Calu3 (cell line): Measurements from ENCODE around the gene HMCN1. TPM values are rescaled to one million over a fixed set of nuclear protein-coding genes. Genes with fewer than 3 reads are reported as not detected.

ENCODE experiments used
- BruUV-seq: library from RNA; stranded (reverse); fragments of 400-500 nt; replicated peaks from 2 replicates; lab custom pipeline; 2021; lab: Mats Ljungman, UMichigan
- CTCF ChIA-PET: fragments of 300-600 bp; sonication (Branson Sonifier 250); formaldehyde crosslinking; loops from one replicate; lab custom pipeline; 2022; ENCODE audit warnings: antibody characterized with exemption; lab: Charles Lee
- DNase-seq: peaks from one replicate; pipeline ENCODE4 v3.0.0; 2022
- H3K27ac Mint-ChIP-seq: one replicate; pipeline ENCODE4 v1.8.0; 2022; ENCODE audit warnings: mixed read lengths; ENCODE audit not compliant: unreplicated experiment
- H3K27me3 Mint-ChIP-seq: one replicate; pipeline ENCODE4 v1.8.0; 2022; ENCODE audit warnings: mixed read lengths; ENCODE audit not compliant: unreplicated experiment
- H3K36me3 Mint-ChIP-seq: one replicate; pipeline ENCODE4 v1.8.0; 2022; ENCODE audit warnings: mild to moderate bottlenecking, moderate library complexity, mixed read lengths; ENCODE audit not compliant: insufficient read depth, unreplicated experiment
- H3K4me1 Mint-ChIP-seq: one replicate; pipeline ENCODE4 v1.8.0; 2022; ENCODE audit warnings: mild to moderate bottlenecking, low read depth, mixed read lengths; ENCODE audit not compliant: unreplicated experiment
- H3K4me3 Mint-ChIP-seq: one replicate; pipeline ENCODE4 v1.8.0; 2022; ENCODE audit warnings: mild to moderate bottlenecking, low read depth, moderate library complexity, mixed read lengths; ENCODE audit not compliant: unreplicated experiment
- H3K9me3 Mint-ChIP-seq: one replicate; pipeline ENCODE4 v1.8.0; 2022; ENCODE audit warnings: low read depth, mixed read lengths; ENCODE audit not compliant: unreplicated experiment
- CTCF ChIP-seq: fragments of 200-600 bp; IDR thresholded peaks from one replicate; pipeline ENCODE4 v1.8.0; 2022; ENCODE audit warnings: antibody characterized with exemption; ENCODE audit not compliant: unreplicated experiment
- intact Hi-C: fragments of 100-400 bp; cut with micrococcal nuclease; formaldehyde crosslinking; loops from one replicate; pipeline ENCODE4 v1.10.0; 2022; ENCODE audit not compliant: unreplicated experiment
- total RNA-seq: library from RNA; stranded (reverse); gene quantifications from 2 replicates; pipeline ENCODE4 v1.2.3, GENCODE V29; 2022

The HMCN1 gene
- total RNA-seq, 1 experiment from 2014 or later, result 0.05 TPM

- Mint-ChIP-seq H3K9me3 (no peaks in the 10 kb centered on the region), H3K4me3 (no peak overlapping the region), H3K36me3 (no peaks in the 10 kb centered on the region), H3K4me1 (peaks cover 20% of the 10 kb centered on the region), H3K27ac (no peak overlapping the region), H3K27me3 (no peaks in the 10 kb centered on the region)
- CTCF ChIA-PET, result interaction anchor here (0.5 kb wide), 1 partner anchor 599 kb away, joined by 3 read pairs; no protein-coding TSS in a partner anchor
- no peak for TF ChIP-seq CTCF
- intact Hi-C loops, result no loop called here
- DNase-seq, result no peak
- no TSS peak for BruUV-seq
Observed at GRCh38 chr1:186102107-186102506, 367.9 kb downstream of the HMCN1 start.

- CTCF ChIA-PET, result no interaction called here
- no TSS peak for BruUV-seq
- no peak for DNase-seq
Observed at GRCh38 chr1:186102547-186103148, 368.5 kb downstream of the HMCN1 start.

GRCh38 chr1:186104459-186104858 is 370.3 kb downstream of the HMCN1 start:
- DNase-seq, result no peak
- intact Hi-C loops, result no loop called here
- Mint-ChIP-seq H3K4me1 (peaks cover 20% of the 10 kb centered on the region), H3K27me3 (no peaks in the 10 kb centered on the region), H3K36me3 (no peaks in the 10 kb centered on the region), H3K4me3 (no peak overlapping the region), H3K27ac (no peak overlapping the region), H3K9me3 (no peaks in the 10 kb centered on the region)
- TF ChIP-seq CTCF, result no peak
- CTCF ChIA-PET, result no interaction called here
- no TSS peak for BruUV-seq

More at GRCh38 chr1:186102547-186103148, 368.5 kb downstream of the HMCN1 start:
- H3K27me3 Mint-ChIP-seq, result no peaks in the 10 kb centered on the region
- H3K4me1 Mint-ChIP-seq, result peaks cover 20% of the 10 kb centered on the region
- H3K4me3 Mint-ChIP-seq, result no peak overlapping the region
- intact Hi-C loops, result no loop called here
- H3K36me3 Mint-ChIP-seq, result no peaks in the 10 kb centered on the region
- no peak for TF ChIP-seq CTCF
- H3K9me3 Mint-ChIP-seq, result no peaks in the 10 kb centered on the region
- H3K27ac Mint-ChIP-seq, result no peak overlapping the region

- Mint-ChIP-seq H3K4me3 (no peak overlapping the region), H3K27ac (no peak overlapping the region), H3K27me3 (no peaks in the 10 kb centered on the region), H3K36me3 (no peaks in the 10 kb centered on the region), H3K4me1 (no peaks in the 10 kb centered on the region), H3K9me3 (peaks cover 4% of the 10 kb centered on the region)
- CTCF ChIA-PET, result no interaction called here
- no peak for TF ChIP-seq CTCF
- DNase-seq, result no peak
- no TSS peak for BruUV-seq
- intact Hi-C loops, result no loop called here
Observed at GRCh38 chr1:186112280-186112679, 378.1 kb downstream of the HMCN1 start.
